Naive thymus-derived CD8-positive, alpha-beta T cell (primary cell): ENCODE data around the gene PRDM2. TPM values are rescaled to one million over a fixed set of nuclear protein-coding genes. Genes with fewer than 3 reads are reported as not detected.

Experiments used
- polyA plus RNA-seq, 3 donors: library from polyadenylated mRNA; unstranded; fragments of 300-500 nt; fragmentation: Illumina TruSeq; gene quantifications; one replicate each; pipeline ENCODE4 v1.2.3, GENCODE V29; 2021
- total RNA-seq, 8 experiments: library from RNA in 2 of 8; stranded (reverse) in 2 of 8; gene quantifications; one replicate each; pipeline ENCODE4 v1.2.3 and lab custom pipeline; 2021 to 2026

The PRDM2 gene
- total and polyA plus RNA-seq, 5 experiments from 2014 or later = 16.8 to 146 (median 23.0) TPM

Other genes starting within 250 kb of the PRDM2 start
- not detected for gene LRRC38, start 186.2 kb upstream of the PRDM2 start, total RNA-seq
- not detected for gene LRRC38, start 186.2 kb upstream of the PRDM2 start, polyA plus RNA-seq
- gene PDPN, start 116.4 kb upstream of the PRDM2 start, total RNA-seq = not detected
- gene PDPN, start 116.4 kb upstream of the PRDM2 start, polyA plus RNA-seq = not detected